GM18951 (cell line): ENCODE results near the gene LIPN.

Source experiments
- POLR2A ChIP-seq: IDR thresholded peaks from 4 replicates; pipeline ENCODE4 v1.6.1; 2011; ENCODE audit warnings: mild to moderate bottlenecking; ENCODE audit not compliant: insufficient read length, insufficient read depth; ENCODE audit errors: extremely low read depth
- in situ Hi-C: fragments of 300-500 bp; cut with MboI; formaldehyde crosslinking; loops from one replicate; pipeline ENCODE4 v1.12.0; 2022; ENCODE audit warnings: low sequenced_read_pairs, mixed read lengths, inconsistent platforms; ENCODE audit not compliant: unreplicated experiment

LIPN gene

DNA sequence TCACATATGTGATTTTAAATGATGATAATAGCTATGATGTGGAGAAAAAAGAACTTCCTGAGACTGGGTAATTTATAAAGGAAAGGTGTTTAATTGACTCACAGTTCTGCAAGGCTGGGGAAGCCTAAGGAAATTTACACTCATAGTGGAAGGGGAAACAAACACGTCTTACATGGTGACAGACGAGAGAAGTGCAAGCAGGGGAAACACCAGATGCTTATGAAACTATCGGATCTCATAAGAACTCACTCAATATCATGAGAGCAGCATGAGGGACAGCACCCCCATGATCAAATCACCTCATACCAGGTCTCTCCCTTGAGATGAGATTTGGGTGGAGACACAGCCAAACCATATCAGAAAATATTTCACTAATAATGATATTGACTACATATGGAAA, 4.1 kb upstream of the LIPN start:
- in situ Hi-C loops, result no loop called here
- TF ChIP-seq POLR2A, result no peak

DNA sequence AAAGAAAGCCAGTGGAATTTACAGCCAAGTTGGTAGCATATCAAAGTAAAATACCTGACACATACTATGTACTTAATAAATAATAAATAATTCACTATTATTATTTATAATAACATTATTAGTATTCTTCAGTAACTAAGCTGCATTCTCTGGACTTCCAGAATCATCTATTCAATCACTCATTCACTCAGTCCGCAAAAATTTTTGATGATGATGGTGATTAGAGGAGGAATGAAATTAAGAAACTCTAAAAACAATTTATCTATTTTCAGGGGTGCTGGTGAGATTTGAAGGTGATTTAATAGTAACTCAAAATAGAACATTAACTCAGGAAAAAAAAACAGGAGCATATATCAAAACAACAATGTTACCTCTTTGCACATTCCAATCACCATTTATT, 3.2 kb upstream of the LIPN start:
- in situ Hi-C loops, result no loop called here

DNA sequence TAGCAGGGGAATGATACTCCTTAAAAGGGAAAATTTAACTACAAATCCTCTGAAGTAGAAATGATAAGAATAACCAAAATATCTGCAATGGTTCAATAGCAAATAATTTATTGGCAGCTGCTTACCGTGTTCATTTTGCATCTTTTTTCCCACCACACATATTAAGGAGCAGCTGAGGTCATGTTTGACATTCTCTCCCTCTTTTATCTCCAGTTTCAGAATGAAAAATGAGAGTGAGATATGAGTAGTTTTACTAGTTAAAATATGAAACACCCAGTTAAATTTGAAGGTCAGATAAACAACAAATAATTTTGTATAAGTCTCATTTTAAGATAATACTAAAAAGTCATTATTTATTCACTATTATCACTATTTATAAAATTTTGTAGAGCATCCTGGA, 3.1 kb downstream of the LIPN start:
- in situ Hi-C loops, result no loop called here
- no peak for TF ChIP-seq POLR2A

More for the DNA sequence above, 3.2 kb upstream of the LIPN start:
- TF ChIP-seq POLR2A, result no peak

- in situ Hi-C loops, result no loop called here
- no peak for TF ChIP-seq POLR2A
Observed at GRCh38 chr10:88763441-88763840, 3.6 kb downstream of the LIPN start.

GRCh38 chr10:88764110-88764509, 4.3 kb downstream of the LIPN start:
- in situ Hi-C loops, result no loop called here
- TF ChIP-seq POLR2A, result no peak

DNA sequence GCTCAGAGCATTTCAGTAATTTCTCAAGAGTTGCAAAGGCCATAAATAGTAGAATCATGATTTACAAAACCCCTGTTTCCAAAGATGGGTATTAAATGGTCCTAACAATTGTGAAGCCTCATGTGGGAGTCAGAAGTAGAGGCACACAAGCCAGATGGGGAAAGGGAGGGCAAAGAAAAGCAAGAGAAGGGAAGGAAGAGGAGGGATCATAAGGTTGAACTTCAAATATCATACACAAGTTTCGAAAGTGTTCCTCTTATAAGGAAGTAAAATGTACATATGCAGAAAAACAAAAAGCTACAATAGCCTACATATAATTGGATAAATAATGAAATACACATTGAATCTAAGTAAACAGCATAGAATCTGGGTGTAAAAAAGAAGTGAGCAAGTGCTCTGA, 6.0 kb downstream of the LIPN start:
- in situ Hi-C loops, result no loop called here
- no peak for TF ChIP-seq POLR2A

DNA sequence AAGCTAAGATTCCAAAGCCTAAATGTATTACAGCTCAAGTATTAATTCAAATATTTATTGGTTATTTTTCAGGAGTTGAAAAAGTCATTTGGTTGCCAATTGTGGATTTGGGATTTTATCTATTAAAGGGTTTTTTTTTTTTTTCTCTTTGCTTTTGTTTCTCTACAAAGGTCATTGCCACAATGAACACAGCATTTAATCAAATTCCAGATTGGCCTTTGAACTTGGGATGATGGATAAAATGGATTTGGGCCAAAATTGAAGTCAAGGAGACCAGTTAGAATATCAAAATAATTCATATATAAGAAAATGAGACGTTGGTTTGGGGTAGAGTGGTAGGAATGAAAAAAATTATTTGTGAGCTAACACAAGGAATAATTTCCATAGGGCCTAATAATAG, 9.6 kb downstream of the LIPN start:
- no peak for TF ChIP-seq POLR2A
- in situ Hi-C loops, result no loop called here

DNA sequence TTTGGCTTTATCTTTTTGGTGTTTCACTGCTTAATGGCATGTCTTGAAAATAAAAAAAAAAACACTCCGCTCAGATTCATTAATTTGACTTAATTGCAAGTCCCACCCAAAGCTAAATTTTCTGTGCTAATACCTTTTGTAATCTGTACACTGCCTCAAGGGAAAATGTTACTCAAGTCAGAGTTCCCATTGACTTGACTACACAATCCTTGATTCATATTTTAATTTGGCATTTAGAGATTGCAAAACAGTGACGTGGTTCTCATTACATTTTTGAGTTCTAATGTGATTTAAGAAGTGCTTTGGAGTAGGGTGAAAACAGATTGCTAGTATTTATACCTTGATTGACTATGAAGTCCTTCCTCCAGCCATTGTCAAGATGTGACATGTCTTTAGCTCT, 21.4 kb downstream of the LIPN start:
- in situ Hi-C loops, result no loop called here
- no peak for TF ChIP-seq POLR2A

GRCh38 chr10:88782222-88782621, 22.4 kb downstream of the LIPN start:
- in situ Hi-C loops, result no loop called here
- TF ChIP-seq POLR2A, result no peak

GRCh38 chr10:88783724-88784123, 23.9 kb downstream of the LIPN start:
- in situ Hi-C loops, result no loop called here
- no peak for TF ChIP-seq POLR2A

- in situ Hi-C loops, result no loop called here
- TF ChIP-seq POLR2A, result no peak
Observed at GRCh38 chr10:88786032-88786770, 26.4 kb downstream of the LIPN start.

GRCh38 chr10:88787463-88787862, 27.6 kb downstream of the LIPN start:
- TF ChIP-seq POLR2A, result no peak
- in situ Hi-C loops, result no loop called here

DNA sequence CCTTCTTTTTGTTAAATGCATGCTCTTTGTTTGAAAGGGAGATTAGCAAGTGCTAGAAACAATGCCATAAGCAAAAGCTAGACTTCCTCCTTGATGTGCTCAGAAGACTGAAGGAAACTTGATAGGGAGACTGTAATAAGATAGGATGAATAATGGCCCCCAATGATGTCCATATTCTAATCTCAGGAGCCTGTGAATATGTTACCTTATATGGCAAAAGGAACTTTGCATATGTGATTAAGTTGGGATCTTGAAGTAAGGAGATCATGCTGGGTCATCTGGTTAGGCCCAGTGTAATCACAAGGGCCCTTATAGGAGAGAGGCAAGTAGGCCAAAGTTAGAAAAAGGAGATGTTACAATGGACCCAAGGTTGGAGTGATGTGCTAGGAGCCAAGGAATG, 29.1 kb downstream of the LIPN start:
- in situ Hi-C loops, result no loop called here
- TF ChIP-seq POLR2A, result no peak

- no peak for TF ChIP-seq POLR2A
- in situ Hi-C loops, result no loop called here
Observed at GRCh38 chr10:88791924-88792323, 32.1 kb downstream of the LIPN start.

DNA sequence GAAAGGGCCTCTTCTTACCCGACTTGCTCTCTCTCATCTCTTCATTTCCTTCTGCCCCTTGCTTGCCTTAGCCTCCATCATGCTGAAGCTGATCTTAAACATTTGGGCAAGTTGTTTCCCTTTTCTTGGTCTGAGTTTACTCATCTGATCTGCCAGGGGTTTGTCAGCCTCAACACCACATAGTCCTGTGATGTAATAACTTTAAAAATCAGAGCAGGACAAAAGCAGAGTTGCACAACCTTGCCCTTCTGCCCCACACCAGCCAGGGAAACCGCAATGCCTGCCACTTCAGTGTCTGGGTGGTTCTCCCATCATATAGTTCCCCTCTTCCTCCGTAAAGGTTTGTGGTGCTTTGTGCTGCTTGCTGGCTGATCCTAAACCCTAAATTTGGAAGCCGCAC, 32.8 kb downstream of the LIPN start:
- TF ChIP-seq POLR2A, result no peak
- in situ Hi-C loops, result no loop called here
